Kidney epithelial cell (primary cell): ENCODE data around the gene EN2. TPM values are rescaled to one million over a fixed set of nuclear protein-coding genes. Genes with fewer than 3 reads are reported as not detected.

ENCODE experiments used
- DNase-seq: peaks from one replicate; pipeline ENCODE4 v3.0.0-alpha.2; 2010; ENCODE audit warnings: low read depth
- H3K27me3 ChIP-seq: 2 replicates; pipeline ENCODE4 v1.6.0; 2011; ENCODE audit warnings: low read length; ENCODE audit not compliant: control insufficient read depth, insufficient read depth
- H3K36me3 ChIP-seq: 2 replicates; pipeline ENCODE4 v1.5.1; 2011; ENCODE audit warnings: low read length; ENCODE audit not compliant: control insufficient read depth, insufficient read depth
- H3K4me3 ChIP-seq: 2 replicates; pipeline ENCODE4 v1.5.1; 2011; ENCODE audit warnings: low read depth, mild to moderate bottlenecking, control low read depth, low read length
- CTCF ChIP-seq: IDR thresholded peaks from 2 replicates; pipeline ENCODE4 v1.5.1; 2011; ENCODE audit warnings: mild to moderate bottlenecking, moderate library complexity, low read length, control low read depth, inconsistent platforms; ENCODE audit not compliant: insufficient read depth, poor library complexity, severe bottlenecking
- total RNA-seq: library from RNA; depleted of rRNA; stranded (reverse); fragments of >200 nt; gene quantifications from 2 replicates; pipeline ENCODE4 v1.2.3, GENCODE V29; 2015

Gene EN2
- total RNA-seq, 1 donor from 2014 or later, result 0.17 TPM

- no peak overlapping the region for H3K4me3 ChIP-seq
- no peaks in the 10 kb centered on the region for H3K36me3 ChIP-seq
- peaks cover 84% of the 10 kb centered on the region for H3K27me3 ChIP-seq
- DNase-seq, result no peak
- TF ChIP-seq CTCF, result no peak
Observed at GRCh38 chr7:155450970-155451801, 6.7 kb upstream of the EN2 start.

- Histone ChIP-seq H3K27me3 (peaks cover 91% of the 10 kb centered on the region), H3K36me3 (no peaks in the 10 kb centered on the region), H3K4me3 (no peak overlapping the region)
- TF ChIP-seq CTCF, result no peak
- DNase-seq, result no peak
Observed at GRCh38 chr7:155451840-155452239, 6.1 kb upstream of the EN2 start.

GRCh38 chr7:155452505-155453295 lies 5.2 kb upstream of the EN2 start:
- H3K36me3 ChIP-seq, result no peaks in the 10 kb centered on the region
- peaks cover 94% of the 10 kb centered on the region for H3K27me3 ChIP-seq
- no peak for DNase-seq
- H3K4me3 ChIP-seq, result no peak overlapping the region
- TF ChIP-seq CTCF, result no peak

GRCh38 chr7:155453296-155454182 lies 4.4 kb upstream of the EN2 start:
- no peaks in the 10 kb centered on the region for H3K36me3 ChIP-seq
- TF ChIP-seq CTCF, result no peak
- DNase-seq, result no peak
- H3K4me3 ChIP-seq, result no peak overlapping the region
- peaks cover 93% of the 10 kb centered on the region for H3K27me3 ChIP-seq

- Histone ChIP-seq H3K36me3 (no peaks in the 10 kb centered on the region), H3K4me3 (no peak overlapping the region)
- DNase-seq, result no peak
Observed at GRCh38 chr7:155454183-155455112, 3.5 kb upstream of the EN2 start.

More at GRCh38 chr7:155454183-155455112, 3.5 kb upstream of the EN2 start:
- H3K27me3 ChIP-seq, result peaks cover 93% of the 10 kb centered on the region
- no peak for TF ChIP-seq CTCF
